GM18505 (cell line): ENCODE data around the gene ADGRL2.

Experiments used
- ATAC-seq: cut with Tn5 transposase; IDR thresholded peaks from one replicate; pipeline ENCODE4 v1.9.1; 2021; ENCODE audit not compliant: unreplicated experiment
- POLR2A ChIP-seq: IDR thresholded peaks from 4 replicates; pipeline ENCODE4 v1.6.1; 2011; ENCODE audit warnings: borderline replicate concordance; ENCODE audit not compliant: insufficient read depth, insufficient read length; ENCODE audit errors: extremely low read depth

ADGRL2 gene

DNA sequence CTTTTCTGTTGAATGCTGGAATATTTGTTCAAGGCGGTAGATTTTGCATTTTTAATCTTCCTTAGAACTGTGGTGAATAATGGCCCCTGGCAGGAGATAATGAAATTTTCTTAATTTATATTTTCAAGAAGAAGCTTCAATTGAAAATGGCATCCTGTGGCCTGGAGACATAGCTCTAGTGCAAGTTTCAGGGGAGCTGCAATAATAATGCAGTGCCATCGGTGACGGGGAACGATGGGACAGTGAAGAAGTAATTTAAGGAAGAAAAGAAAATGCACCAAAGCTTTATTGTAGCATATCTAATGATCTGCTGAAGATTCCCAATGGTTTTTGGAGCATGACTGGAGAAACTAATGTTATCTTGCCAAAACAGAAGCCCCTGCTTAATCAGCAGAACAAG, 128.4 kb downstream of the ADGRL2 start:
- no peak for ATAC-seq
- TF ChIP-seq POLR2A, result no peak

DNA sequence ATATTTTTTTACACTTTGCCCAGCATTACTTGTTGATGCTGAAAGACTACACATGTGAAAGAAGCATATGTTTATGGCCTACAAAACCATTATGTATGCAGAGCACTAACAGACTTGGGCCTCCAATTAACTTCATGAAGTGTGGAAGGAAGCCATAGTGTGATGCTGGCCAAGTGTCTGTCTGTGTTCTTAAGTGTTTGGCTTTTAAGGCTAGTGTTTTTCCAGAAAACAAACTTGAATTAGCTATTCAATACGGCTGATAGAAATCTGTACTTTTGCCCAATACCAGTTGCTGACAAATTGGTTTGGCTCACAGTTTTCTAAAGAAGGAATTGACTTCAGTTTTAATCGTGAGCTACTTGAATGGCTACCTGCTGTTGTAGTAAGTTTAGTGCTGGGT, 136.1 kb downstream of the ADGRL2 start:
- ATAC-seq, result no peak
- TF ChIP-seq POLR2A, result no peak

DNA sequence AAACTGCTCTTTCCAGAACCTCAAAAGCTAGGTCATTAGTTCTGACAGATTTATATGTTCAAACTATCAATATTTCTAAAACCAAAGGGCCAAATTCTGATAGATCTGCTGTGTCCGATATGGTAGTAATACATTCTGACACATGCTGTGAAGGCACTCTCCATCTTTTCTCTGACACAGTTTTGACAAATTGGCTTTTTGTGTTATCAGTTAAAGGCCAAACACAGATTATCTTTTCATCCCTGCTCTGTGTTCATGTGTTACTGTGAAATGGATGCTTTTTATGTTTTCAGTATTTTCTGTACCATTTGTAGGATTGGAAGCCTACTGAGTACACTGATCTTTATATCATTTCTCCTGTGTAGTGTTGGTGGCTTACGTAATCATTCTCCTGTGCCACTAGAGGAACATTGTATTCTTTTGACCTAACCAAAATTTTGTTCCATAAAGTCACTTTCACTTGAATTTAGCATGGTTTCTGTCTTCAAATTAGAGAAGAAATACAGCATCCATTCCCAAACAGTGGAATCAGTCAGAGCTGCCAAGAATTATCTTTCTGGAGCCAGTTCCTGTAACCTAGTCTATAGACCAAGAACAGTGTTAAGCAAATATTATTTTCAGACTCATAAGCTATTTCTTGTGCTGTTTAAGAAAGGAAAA, 137.2 kb downstream of the ADGRL2 start:
- TF ChIP-seq POLR2A, result no peak
- no peak for ATAC-seq

DNA sequence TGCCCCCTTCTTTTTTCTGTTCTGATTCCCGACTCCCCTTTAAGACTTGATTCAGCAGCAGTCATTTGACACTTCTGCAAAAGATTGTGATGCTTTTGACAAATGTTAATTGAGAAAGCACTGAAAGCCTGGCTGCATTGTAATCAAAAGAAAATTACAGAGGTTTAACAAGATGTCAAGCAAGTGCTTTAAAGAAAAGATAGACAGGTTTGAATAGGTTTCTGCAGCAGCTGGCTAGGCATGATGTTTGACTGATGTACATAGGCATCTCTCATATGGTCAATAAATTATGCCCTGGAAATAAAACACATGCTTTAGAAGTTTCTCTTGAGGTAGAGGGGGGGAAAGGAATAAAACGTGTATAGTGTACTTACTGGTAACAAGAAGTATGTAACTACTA, 147.8 kb downstream of the ADGRL2 start:
- no peak for ATAC-seq
- no peak for TF ChIP-seq POLR2A

DNA sequence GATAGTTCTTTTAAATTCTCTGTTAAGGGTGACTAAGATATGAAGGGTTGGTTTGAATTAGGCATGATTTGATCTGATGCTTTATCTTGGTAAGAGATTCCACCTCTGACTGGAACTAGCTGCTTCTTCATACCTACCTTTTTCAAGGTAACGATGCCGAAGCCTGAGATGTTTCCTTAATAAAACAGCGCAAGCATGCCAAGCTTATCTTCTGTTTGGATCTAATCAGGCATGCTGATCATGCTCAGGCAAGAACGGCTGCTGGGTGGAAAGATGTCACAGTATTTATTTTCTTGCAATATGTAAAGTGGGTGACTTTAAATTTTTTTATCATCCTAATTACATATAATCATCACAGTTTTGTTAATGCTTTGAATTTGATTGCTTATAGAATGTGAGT, 148.7 kb downstream of the ADGRL2 start:
- no peak for ATAC-seq
- TF ChIP-seq POLR2A, result no peak

DNA sequence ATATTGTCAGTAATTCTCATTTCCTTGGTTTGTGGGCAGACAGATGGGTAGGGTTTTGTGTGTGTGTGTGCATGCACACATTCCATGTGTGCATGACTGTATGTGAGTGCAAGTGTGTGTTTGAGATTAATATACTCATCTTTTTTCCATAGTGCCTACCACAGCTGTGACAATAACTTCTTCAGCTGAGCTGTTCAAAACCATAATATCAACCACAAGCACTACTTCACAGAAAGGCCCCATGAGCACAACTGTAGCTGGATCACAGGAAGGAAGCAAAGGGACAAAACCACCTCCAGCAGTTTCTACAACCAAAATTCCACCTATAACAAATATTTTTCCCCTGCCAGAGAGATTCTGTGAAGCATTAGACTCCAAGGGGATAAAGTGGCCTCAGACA, 149.3 kb downstream of the ADGRL2 start:
- no peak for TF ChIP-seq POLR2A
- ATAC-seq, result no peak

DNA sequence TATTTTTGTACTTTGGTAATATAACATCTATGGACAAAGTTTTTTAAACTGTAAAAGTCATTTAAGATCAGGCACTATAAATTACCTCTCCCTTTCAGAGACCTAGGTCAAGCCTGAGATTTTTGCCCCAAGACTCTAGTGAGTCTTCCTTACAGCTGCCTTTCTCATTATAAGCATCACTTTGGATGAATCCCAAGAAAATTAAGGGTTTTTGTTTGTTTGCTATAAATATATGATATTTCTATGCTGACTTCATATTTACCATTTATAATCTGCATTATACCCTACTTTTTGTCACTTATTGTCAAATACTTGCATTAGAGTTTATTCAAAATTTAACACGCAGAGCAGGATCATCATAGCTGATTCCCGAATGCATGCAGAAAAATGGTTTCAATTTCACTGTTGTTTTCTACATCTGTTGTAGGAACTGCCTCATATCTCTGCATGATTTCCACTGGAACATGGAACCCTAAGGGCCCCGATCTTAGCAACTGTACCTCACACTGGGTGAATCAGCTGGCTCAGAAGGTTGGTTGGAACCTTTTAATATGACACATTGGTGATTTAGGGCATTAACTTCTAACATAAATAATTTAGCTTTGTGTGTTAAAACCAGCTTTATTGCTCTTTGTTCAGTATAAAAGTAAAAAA, 150.0 kb downstream of the ADGRL2 start:
- no peak for TF ChIP-seq POLR2A
- ATAC-seq, result no peak

DNA sequence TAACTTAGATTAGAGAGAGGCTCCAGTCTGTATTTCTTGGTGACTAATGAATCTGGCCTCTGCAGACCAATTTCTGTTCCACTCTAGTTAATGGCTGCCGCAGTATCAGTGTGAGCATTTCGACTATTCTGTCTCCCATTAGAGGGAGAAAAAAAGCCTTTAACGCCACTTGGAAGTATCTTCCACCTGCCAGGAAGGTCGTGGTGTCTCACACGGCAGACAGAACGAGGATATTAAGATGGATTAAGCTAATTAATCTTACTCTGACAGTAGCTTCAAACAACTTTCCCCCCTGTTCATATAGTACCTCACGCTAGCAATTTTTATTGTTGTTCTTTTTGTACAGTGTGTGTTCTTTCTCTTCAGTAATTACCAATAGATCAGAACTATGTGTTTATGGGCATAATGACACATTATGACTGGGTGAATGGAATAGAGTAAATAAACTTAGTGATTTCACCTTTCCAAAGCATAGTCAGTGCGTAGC, 153.8 kb downstream of the ADGRL2 start:
- ATAC-seq, result no peak
- TF ChIP-seq POLR2A, result no peak

DNA sequence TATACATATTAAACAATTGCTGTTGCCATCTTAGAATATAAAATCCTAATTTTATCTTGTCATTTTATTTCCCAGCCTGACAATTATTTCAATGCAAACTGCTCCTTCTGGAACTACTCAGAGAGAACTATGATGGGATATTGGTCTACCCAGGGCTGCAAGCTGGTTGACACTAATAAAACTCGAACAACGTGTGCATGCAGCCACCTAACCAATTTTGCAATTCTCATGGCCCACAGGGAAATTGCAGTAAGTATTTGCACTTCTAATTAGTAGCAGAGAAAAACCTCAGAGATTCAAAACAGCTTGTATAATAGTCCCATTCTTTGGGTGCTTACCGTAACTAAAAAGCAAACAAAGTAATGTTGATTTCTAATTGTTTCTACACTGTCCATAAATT, 167.2 kb downstream of the ADGRL2 start:
- ATAC-seq, result no peak
- TF ChIP-seq POLR2A, result no peak

DNA sequence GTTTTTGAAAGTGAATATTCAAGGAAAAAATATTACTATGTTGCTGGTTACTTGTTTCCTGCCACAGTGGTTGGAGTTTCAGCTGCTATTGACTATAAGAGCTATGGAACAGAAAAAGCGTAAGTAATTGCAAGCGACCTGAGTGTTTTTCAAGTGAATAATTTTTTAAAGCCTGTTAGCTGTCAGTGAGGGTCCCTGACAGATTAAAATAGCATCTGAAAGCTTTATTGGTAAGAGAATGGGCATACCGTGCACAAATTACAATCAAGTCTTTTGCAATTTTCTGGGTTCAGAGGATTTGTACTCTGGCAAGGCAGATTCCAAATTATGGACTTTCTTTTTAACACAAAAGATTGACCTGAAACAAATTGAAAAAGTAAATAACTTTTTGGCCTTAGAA, 169.7 kb downstream of the ADGRL2 start:
- no peak for TF ChIP-seq POLR2A

DNA sequence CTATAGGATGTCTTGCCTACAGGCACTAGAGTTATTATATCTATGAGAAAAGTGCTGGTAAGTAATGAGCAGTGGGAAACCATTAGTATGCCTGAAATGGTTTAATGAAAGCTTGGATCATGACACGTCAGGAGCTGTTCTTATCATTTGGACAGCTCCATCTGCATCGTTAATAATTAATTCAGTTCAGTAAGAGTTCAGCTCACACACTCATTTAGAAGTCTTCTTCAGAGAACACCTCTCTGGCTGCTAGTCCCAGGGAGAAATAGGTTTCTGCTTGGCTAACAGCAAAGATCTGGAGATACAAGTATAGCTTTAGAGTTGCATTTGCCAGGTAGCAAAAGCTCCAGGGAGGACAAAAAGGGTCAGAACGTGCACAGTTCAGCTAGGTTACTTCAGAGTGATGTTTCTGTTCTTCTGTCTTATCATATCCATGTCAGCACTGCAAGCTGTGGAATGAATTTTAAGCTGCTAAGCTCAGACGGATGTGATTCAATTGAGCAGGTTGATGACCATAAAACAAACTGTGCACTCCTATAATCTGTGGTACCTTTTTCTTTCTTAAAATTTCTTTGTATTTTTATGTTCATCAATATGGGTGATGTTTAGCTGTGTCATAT, 173.6 kb downstream of the ADGRL2 start:
- no peak for TF ChIP-seq POLR2A
- ATAC-seq, result no peak

More for the DNA sequence above, 169.7 kb downstream of the ADGRL2 start:
- ATAC-seq, result no peak

DNA sequence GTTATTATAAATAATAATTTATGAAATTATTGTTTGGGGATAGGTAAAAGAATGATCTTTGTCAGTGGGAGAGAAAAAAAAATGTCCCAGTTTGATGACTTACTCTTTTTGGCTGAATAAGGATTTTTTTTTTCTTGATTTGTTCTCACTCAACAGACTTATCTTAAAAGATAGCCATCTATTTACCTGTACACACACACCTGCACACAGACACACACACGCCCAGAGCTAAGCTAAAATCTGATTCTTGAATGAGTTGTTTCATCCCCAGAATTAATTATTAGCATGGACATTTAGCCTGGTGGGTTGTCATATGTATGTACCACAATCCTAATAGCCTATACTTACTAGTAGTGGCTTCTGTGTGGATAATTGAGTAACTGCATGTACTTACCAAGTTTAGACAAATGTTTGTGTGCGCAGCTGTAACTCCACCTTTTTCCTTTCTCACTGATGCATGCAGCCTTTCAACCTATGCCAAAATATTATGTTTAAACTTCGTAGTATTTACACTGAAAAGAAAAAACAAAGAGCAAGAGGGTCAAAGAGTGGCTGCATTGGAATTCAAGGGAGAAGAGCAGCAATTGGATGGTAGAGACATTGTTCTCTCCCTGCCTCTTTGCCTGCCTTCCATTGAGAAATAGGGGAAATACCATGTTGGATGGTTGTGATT, 174.3 kb downstream of the ADGRL2 start:
- no peak for TF ChIP-seq POLR2A
- no peak for ATAC-seq

DNA sequence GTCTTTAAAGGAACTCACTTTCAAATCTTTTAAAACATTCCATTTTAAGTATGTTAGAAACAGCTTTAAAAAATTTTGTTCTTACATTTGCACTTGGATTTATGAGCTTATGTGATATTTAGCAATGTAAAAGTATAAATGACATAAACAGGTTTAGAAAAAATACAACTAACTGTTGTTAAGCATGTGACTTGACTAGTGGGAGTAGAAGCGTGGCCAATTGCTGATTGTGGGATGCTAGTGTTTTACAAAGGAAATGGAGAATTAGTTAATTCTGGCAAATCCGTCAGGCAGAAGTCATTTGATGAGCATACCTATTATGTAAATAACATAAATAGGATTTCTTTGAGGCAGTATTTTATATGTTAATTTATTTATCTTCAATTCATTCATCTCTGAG, 175.8 kb downstream of the ADGRL2 start:
- TF ChIP-seq POLR2A, result no peak

More for the DNA sequence above, 175.8 kb downstream of the ADGRL2 start:
- ATAC-seq, result no peak
